ENCODE results near the gene WDR45B. TPM values are rescaled to one million over a fixed set of nuclear protein-coding genes. Genes with fewer than 3 reads are reported as not detected.

WDR45B gene
- polyA plus RNA-seq, 1 of the 3 experiments (the other 2 are of a cell fraction) = 171 TPM

- Histone ChIP-seq H3K36me3 (replicated peaks in 1 of 2; ENCODE audit: control insufficient read depth in 1 of 2, insufficient read depth in 2 of 2, low read length in 1 of 2) (peaks cover 58 to 75% of the 10 kb centered on the region in 2 experiments), H3K4me1 (ENCODE audit: control insufficient read depth in 1 of 2, insufficient read depth in 2 of 2, low read depth in 1 of 2, low read length in 1 of 2) (no peaks in the 10 kb centered on the region; a peak in 1 of 4 replicates), H3K27me3 (ENCODE audit: insufficient read depth) (no peaks in the 10 kb centered on the region), H2AFZ (ENCODE audit: low read depth) (no peak overlapping the region), H3K9me2 (no peaks in the 10 kb centered on the region), H3K9me3 (no peaks in the 10 kb centered on the region), H3F3A (replicated peaks; ENCODE audit: insufficient read depth) (peaks cover 13% of the 10 kb centered on the region), H3K4me2 (no peak overlapping the region), H4K20me1 (ENCODE audit: insufficient read depth) (no peaks in the 10 kb centered on the region), H3K4me3 (ENCODE audit: low read depth in 2 of 2, low read length in 1 of 2) (no peak overlapping the region), H3K79me2 (ENCODE audit: insufficient read depth) (peaks cover 22% of the 10 kb centered on the region), H3K27ac (ENCODE audit: low read depth in 2 of 2, low read length in 1 of 2) (no peak overlapping the region), H3K9ac (no peak overlapping the region)
- WGBS (ENCODE audit: low lambda C conversion rate) = 96% methylated on average over 36 of the region's 37 CpGs
- POLR2A ChIA-PET = no interaction called here
- TF ChIP-seq REST (IDR thresholded peaks at IDR 0.05; ENCODE audit: low read depth, low read length) (no peak), FOXM1 (IDR thresholded peaks at IDR 0.05; ENCODE audit: low read depth) (no peak), FOSL2 (IDR thresholded peaks at IDR 0.05; ENCODE audit: borderline replicate concordance, low read depth) (no peak), MEF2A (IDR thresholded peaks at IDR 0.05; ENCODE audit: borderline replicate concordance, low read depth) (no peak), ELF1 (IDR thresholded peaks at IDR 0.05) (no peak), EZH2phosphoT487 (IDR thresholded peaks at IDR 0.05; ENCODE audit: borderline replicate concordance, low read depth) (no peak), GABPA (IDR thresholded peaks at IDR 0.05; ENCODE audit: low read depth) (no peak), EP300 (IDR thresholded peaks at IDR 0.05; ENCODE audit: borderline replicate concordance in 1 of 2, low read depth in 1 of 2, low read length in 1 of 2) (no peak), RXRA (IDR thresholded peaks at IDR 0.05; ENCODE audit: borderline replicate concordance, low read depth) (no peak), PBX3 (IDR thresholded peaks at IDR 0.05) (no peak), GATA2 (CRISPR knock-in tag; IDR thresholded peaks at IDR 0.05) (no peak), IRF3 (IDR thresholded peaks at IDR 0.05; ENCODE audit: low read depth, low read length) (no peak), TEAD4 (IDR thresholded peaks at IDR 0.05; ENCODE audit: borderline replicate concordance, insufficient read depth) (no peak), SIN3A (IDR thresholded peaks at IDR 0.05; ENCODE audit: borderline replicate concordance, low read depth, low read length) (no peak), NFIC (IDR thresholded peaks at IDR 0.05; ENCODE audit: borderline replicate concordance) (no peak), RCOR1 (IDR thresholded peaks at IDR 0.05; ENCODE audit: low read length) (no peak)
- DNase-seq = peak; percentile 35
- CTCF ChIA-PET = interaction anchor here (0.8 to 1.5 kb wide), 4 partner anchors 10 to 570 kb away, joined by 3 to 5 read pairs (median 4); no protein-coding TSS in a partner anchor
Observed at GRCh38 chr17:82600731-82601446, 47.4 kb downstream of the WDR45B start.

Measured in SK-N-SH (cell line).